ENCODE results near the gene MAGEB5.
"Not testable (repeated sequence)": the region's sequence is repeated elsewhere in the genome, so short reads cannot be mapped to it uniquely, and the experiment has no call there.

The MAGEB5 gene, protein sequence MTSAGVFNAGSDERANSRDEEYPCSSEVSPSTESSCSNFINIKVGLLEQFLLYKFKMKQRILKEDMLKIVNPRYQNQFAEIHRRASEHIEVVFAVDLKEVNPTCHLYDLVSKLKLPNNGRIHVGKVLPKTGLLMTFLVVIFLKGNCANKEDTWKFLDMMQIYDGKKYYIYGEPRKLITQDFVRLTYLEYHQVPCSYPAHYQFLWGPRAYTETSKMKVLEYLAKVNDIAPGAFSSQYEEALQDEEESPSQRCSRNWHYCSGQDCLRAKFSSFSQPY

DNA sequence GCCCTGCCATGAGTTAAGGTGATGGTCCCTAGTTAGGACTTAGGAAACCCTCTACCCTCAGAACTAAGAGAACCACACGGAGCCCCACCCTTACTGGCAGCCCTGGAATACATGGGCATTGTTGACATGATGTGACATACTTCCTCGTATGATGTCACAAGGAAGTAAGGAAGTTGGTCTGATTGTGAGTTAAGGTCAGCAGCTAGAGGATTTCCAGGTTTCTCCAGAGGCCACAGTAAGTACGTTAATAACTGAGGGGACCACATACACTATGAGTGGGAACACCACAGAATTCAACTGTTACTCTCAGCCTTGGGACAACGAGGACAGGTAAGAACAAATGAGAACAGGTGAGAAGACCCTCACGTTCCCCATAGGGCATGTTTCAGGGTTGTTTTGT, at the start of gene MAGEB5:
MAGEB5 (plus strand) TSS at position 301 of the 400 bp plus-strand sequence. CDS start 1,133 bp downstream, outside the sequence.
- H3K36me3 Mint-ChIP-seq = no peaks in the 10 kb centered on the region
- H3K4me3 Mint-ChIP-seq = no peak within 1 kb of the TSS
- no peak for ATAC-seq

DNA sequence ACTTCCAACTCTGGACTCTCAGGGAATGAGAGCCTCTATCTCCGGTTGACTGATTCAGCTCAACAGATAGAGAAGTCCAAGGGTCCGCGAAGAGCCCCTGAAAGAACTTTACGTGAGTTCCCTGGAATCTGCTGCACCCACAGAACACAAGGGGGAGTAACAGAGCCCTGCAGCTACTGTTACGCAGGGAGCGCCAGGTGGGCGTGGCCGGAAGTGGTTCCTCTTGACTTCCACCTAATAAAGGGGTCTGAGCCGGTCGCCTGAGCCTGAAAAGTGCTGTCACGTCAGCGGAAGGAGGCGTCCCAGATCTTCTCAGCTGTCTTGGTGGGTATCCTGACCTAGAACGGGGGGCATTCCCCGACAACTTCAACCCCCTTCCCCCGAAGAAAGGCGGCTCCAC, 23.8 kb upstream of the MAGEB5 start, which contains the start of gene MAGEB6:
MAGEB6 (plus strand) TSS at position 237 of the 400 bp plus-strand sequence. CDS start 1,407 bp downstream, outside the sequence.
- Mint-ChIP-seq H3K27ac (no peak within 1 kb of the TSS), H3K4me3 (no peak within 1 kb of the TSS), H3K27me3 (no peaks in the 10 kb centered on the region), H3K4me1 (no peaks in the 10 kb centered on the region), H3K36me3 (no peaks in the 10 kb centered on the region), H3K9me3 (no peaks in the 10 kb centered on the region)
- no peak for ATAC-seq

More for the DNA sequence above, at the start of gene MAGEB5:
- Mint-ChIP-seq H3K27ac (no peak within 1 kb of the TSS), H3K4me1 (no peaks in the 10 kb centered on the region), H3K27me3 (no peaks in the 10 kb centered on the region), H3K9me3 (peaks cover 5% of the 10 kb centered on the region)

DNA sequence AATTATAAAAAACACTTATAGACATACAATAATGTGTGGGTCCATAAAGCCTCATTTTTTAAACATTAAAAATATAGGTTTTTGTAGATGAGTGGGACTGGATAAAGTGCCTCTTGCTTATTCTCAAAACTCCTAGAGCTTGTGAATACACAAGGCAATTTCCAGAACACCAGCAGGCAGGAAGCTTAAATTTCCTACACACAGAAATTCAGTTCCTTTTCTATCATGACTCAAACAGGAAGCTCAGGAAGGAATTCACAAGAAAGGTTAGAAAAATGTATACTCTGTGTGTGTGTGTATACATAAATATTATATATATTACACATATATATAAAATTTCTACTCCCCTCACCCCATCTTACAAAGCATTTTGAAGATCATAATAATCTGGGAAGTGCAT, 12.4 kb upstream of the MAGEB5 start:
- Mint-ChIP-seq H3K36me3 (no peaks in the 10 kb centered on the region), H3K4me3 (no peak overlapping the region), H3K9me3 (no peaks in the 10 kb centered on the region), H3K27me3 (no peaks in the 10 kb centered on the region), H3K27ac (no peak overlapping the region), H3K4me1 (no peaks in the 10 kb centered on the region)
- no peak for ATAC-seq

DNA sequence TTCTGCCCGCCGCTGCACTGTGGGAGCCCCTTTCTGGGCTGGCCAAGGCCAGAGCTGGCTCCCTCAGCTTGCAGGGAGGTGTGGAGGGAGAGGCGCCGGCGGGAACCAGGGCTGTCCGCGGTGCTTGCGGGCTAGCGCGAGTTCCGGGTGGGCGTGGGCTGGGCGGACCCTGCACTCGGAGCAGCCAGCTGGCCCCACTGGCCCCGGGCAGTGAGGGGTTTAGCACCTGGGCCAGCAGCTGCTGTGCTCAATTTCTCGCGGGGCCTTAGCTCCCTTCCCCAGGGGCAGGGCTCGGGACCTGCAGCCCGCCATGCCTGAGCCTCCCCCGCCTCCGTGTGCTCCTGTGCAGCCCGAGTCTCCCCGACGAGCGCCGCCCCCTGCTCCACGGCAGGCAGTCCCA, 11.3 kb upstream of the MAGEB5 start:
- ATAC-seq, H3K4me3 Mint-ChIP-seq, H3K36me3 Mint-ChIP-seq, H3K9me3 Mint-ChIP-seq, H3K27ac Mint-ChIP-seq, H3K4me1 Mint-ChIP-seq, H3K27me3 Mint-ChIP-seq: not testable (repeated sequence)

DNA sequence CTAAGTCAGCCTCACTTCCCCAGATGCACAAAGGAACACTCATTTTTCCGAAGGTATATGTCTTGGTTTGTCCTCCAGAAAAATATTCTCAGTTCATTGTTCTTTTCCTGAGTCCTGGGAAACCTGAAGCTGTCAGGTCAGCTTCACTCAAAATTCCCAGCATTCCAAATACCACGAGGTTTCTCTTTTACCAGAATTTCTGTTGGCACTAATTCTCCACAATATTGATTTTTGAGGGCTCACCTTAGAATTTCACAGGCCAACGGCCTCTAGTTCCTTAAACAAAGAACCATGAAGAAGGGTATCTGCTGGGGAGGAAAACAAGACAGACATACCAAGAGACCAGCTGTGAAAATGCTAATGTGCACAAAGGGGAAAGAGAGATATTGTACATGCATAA, 8.0 kb upstream of the MAGEB5 start:
- H3K27me3 Mint-ChIP-seq = no peaks in the 10 kb centered on the region
- no peaks in the 10 kb centered on the region for H3K36me3 Mint-ChIP-seq
- ATAC-seq = no peak
- H3K4me1 Mint-ChIP-seq = no peaks in the 10 kb centered on the region
- H3K4me3 Mint-ChIP-seq = no peak overlapping the region
- H3K9me3 Mint-ChIP-seq = no peaks in the 10 kb centered on the region
- no peak overlapping the region for H3K27ac Mint-ChIP-seq

DNA sequence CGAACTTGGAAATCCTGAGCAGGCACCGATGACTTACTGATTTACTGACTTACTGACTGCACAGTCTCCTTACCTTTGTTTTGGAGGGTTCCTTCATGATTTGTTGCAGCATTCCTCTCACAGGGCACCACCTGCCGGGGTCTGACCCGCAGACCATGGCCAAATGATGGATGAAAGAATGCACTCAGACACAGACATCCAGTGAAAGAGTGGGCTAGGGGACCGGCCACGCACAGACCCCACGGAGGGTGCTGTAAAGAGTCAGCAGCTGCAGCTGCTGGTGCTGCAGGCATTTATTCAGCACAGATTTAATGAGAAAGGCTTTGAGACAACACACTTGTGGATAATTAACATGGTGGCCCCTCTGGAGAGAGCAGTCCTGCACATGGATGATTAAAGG, 3.4 kb downstream of the MAGEB5 start:
- Mint-ChIP-seq H3K9me3 (peaks cover 7% of the 10 kb centered on the region), H3K27me3 (no peaks in the 10 kb centered on the region), H3K36me3 (no peaks in the 10 kb centered on the region), H3K4me3 (no peak overlapping the region), H3K4me1 (no peaks in the 10 kb centered on the region), H3K27ac (no peak overlapping the region)
- ATAC-seq = no peak

DNA sequence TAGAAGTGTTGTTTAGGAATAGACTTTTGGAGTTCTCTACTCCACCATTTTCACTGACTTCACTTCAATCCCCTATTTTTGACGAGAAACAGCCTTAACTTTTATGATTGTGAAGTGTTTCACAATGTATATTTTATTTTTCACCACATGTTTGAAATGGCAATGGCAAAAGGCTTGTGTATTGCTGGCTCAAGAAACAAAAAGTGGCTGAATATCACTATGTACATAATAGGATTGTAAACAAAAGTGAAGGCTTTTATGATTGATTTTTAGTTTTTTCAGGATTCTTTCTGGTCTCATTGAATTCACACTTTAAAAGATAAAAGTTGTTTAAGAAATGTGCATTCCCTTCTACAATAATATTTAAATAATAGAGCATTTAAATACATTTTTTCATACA, 18.2 kb downstream of the MAGEB5 start:
- Mint-ChIP-seq H3K27ac (no peak overlapping the region), H3K4me1 (no peaks in the 10 kb centered on the region), H3K36me3 (no peaks in the 10 kb centered on the region), H3K4me3 (no peak overlapping the region), H3K27me3 (no peaks in the 10 kb centered on the region), H3K9me3 (peaks cover 6% of the 10 kb centered on the region)
- no peak for ATAC-seq

DNA sequence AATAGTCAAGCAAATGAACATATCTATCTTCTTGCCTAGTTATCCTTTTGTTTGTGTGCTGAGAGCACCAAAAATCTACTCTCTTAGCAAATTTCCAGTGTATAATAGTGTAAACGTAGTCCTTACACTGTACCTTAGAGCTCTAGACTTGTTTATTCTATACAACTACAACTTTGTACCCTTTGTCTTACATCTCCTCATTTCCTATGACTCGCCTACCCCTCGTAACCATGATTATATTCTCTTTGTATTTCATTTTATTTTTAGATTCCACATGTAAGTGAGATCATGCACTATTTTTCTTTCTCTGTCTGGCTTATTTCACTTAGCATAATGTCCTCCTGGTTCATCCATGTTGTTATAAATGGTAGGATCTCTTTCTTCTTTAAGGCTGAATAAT, 37.6 kb downstream of the MAGEB5 start:
- ATAC-seq = no peak
- Mint-ChIP-seq H3K27ac (no peak overlapping the region), H3K27me3 (no peaks in the 10 kb centered on the region), H3K9me3 (no peaks in the 10 kb centered on the region), H3K4me3 (no peak overlapping the region), H3K4me1 (no peaks in the 10 kb centered on the region), H3K36me3 (no peaks in the 10 kb centered on the region)

DNA sequence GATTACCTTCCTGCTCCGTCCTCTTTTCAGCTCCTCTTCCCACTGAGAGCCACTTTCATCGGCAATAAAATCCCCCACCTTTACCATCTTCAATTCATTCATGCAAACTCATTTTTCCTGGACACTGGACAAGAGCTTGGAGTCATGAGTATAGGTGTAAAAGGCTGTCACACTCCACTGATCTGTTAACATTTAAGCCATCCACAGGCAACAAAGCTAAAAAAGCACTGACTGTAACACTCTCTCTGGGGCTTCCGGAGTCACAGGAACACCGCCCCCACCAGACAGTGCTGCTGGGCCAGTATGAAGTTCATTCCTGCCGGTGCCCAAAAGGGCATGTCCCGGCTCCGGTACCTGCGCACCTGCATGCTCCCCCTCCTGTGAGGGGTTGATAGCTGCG, 38.5 kb downstream of the MAGEB5 start:
- Mint-ChIP-seq H3K27ac (no peak overlapping the region), H3K9me3 (no peaks in the 10 kb centered on the region), H3K27me3 (no peaks in the 10 kb centered on the region), H3K4me1 (no peaks in the 10 kb centered on the region), H3K36me3 (no peaks in the 10 kb centered on the region), H3K4me3 (no peak overlapping the region)
- no peak for ATAC-seq

DNA sequence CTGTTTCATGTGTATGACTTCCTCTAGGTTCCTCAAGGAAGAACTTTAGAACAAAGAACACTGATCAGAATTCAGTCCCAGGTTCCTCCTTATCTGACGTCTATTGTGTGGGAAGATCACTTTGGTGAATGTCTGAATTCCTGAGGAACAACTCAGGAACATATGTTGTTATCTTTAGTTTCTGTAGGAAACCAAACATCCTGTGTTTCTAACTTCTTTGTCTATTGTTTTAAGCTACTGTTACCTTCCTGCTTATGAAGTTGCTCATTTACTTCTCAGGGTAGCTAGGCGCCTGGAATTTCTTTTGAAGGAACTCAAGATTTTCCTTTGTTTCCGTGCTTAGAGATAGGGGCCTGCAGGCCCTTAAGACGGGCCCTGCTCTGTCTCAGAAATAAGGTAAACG, 46.2 kb downstream of the MAGEB5 start:
- Mint-ChIP-seq H3K36me3 (no peaks in the 10 kb centered on the region), H3K27ac (no peak overlapping the region), H3K27me3 (no peaks in the 10 kb centered on the region), H3K4me3 (no peak overlapping the region), H3K4me1 (no peaks in the 10 kb centered on the region), H3K9me3 (no peaks in the 10 kb centered on the region)
- ATAC-seq = no peak

All from stimulated activated memory B cell treated with anti-CD40 and anti-IgM and Interleukin-4, amounts not matched to agents 10 μg/mL and 1 μg/mL and 100 μg/mL, for 72 hours (primary cell).